ENCODE measurements around the gene DDIT3. TPM values are rescaled to one million over a fixed set of nuclear protein-coding genes. Genes with fewer than 3 reads are reported as not detected.

The DDIT3 gene
- total RNA-seq, 4 donors from 2014 or later = 5.1 to 23.3 (median 15.4) TPM

- Histone ChIP-seq H3K4me1 (peaks cover 5 to 8% (median 7%) of the 10 kb centered on the region in 3 donors), H3K4me3 (no peak overlapping the region), H3K27ac (no peak overlapping the region), H3K9me3 (no peaks in the 10 kb centered on the region), H3K36me3 (no peaks in the 10 kb centered on the region), H3K27me3 (peaks cover 0 to 86% (median 10%) of the 10 kb centered on the region in 4 donors)
- 88 to 93% methylated on average over 8 to 9 of the region's 14 CpGs for WGBS, 2 donors
- no peak for TF ChIP-seq POLR2A (IDR thresholded peaks at IDR 0.05)
- no peak for TF ChIP-seq CTCF (IDR thresholded peaks at IDR 0.05)
- intact Hi-C loops (cut with DNase I) = no loop called here
- DNase-seq = no peak
Observed at GRCh38 chr12:57470286-57470969, 49.9 kb downstream of the DDIT3 start.

- H3K27me3 ChIP-seq = peaks cover 0 to 86% (median 3%) of the 10 kb centered on the region in 4 donors
- TF ChIP-seq POLR2A (IDR thresholded peaks at IDR 0.05) (no peak), CTCF (IDR thresholded peaks at IDR 0.05) (no peak)
- no peak for DNase-seq
- 79 to 88% methylated on average over 8 to 9 of the region's 10 CpGs for WGBS, 2 donors
- no peak overlapping the region for H3K4me3 ChIP-seq
- H3K4me1 ChIP-seq = no peaks in the 10 kb centered on the region
- no peaks in the 10 kb centered on the region for H3K9me3 ChIP-seq
- intact Hi-C loops (cut with DNase I) = no loop called here
- H3K36me3 ChIP-seq = no peaks in the 10 kb centered on the region
- no peak overlapping the region for H3K27ac ChIP-seq
Observed at GRCh38 chr12:57469296-57470164, 50.8 kb downstream of the DDIT3 start.

- WGBS, 2 donors = 60 to 82% methylated on average over 3 to 5 of the region's 11 CpGs
- H3K9me3 ChIP-seq = no peaks in the 10 kb centered on the region
- H3K36me3 ChIP-seq = no peaks in the 10 kb centered on the region
- H3K27ac ChIP-seq = no peak overlapping the region
- H3K4me3 ChIP-seq = no peak overlapping the region
- DNase-seq = no peak
- H3K27me3 ChIP-seq = peaks cover 0 to 76% (median 0%) of the 10 kb centered on the region in 4 donors
- TF ChIP-seq CTCF (IDR thresholded peaks at IDR 0.05) (no peak), POLR2A (IDR thresholded peaks at IDR 0.05) (no peak)
- H3K4me1 ChIP-seq = peaks cover 0 to under 1% (median 0%) of the 10 kb centered on the region in 3 donors
- intact Hi-C loops (cut with DNase I) = no loop called here
Observed at GRCh38 chr12:57467915-57468314, 52.4 kb downstream of the DDIT3 start.

GRCh38 chr12:57467212-57467874, 53.0 kb downstream of the DDIT3 start:
- Histone ChIP-seq H3K4me1 (peaks cover 0 to 7% (median 0%) of the 10 kb centered on the region in 3 donors), H3K9me3 (no peaks in the 10 kb centered on the region), H3K27me3 (peaks cover 0 to 71% (median 0%) of the 10 kb centered on the region in 4 donors), H3K4me3 (no peak overlapping the region), H3K27ac (no peak overlapping the region), H3K36me3 (no peaks in the 10 kb centered on the region)
- TF ChIP-seq POLR2A (IDR thresholded peaks at IDR 0.05) (no peak), CTCF (IDR thresholded peaks at IDR 0.05) (no peak)
- DNase-seq = no peak
- WGBS, 2 donors = 62 to 74% methylated on average over 3 to 7 of the region's 12 CpGs
- intact Hi-C loops (cut with DNase I) = no loop called here

Small RNA genes lying within 50 kb of the gene (small RNA-seq; reads per million reads assigned to genes)
- gene MIR616 = 0 reads per million in 4 donors

Other genes with a start within 250 kb of the DDIT3 start
- 10 to 100 TPM; 21.7 to 37.6 (median 29.3) TPM for gene R3HDM2, start 89.5 kb downstream of the DDIT3 start, total RNA-seq
- gene INHBC, start 85.7 kb downstream of the DDIT3 start, total RNA-seq = not detected
- gene INHBE, start 65.2 kb downstream of the DDIT3 start, total RNA-seq = not detected
- gene GLI1, start 60.7 kb downstream of the DDIT3 start, total RNA-seq = under 1 TPM in 2 of 4 donors, not detected in 2; 0.09 to 0.48 TPM
- 10 to 100 TPM in 2 of 4 donors, 1 to 10 TPM in 2; 4.5 to 20.4 (median 11.3) TPM for gene ARHGAP9, start 40.6 kb downstream of the DDIT3 start, total RNA-seq
- 10 to 100 TPM; 54.2 to 94.6 (median 69.6) TPM for gene MARS1, start 32.4 kb downstream of the DDIT3 start, total RNA-seq
- 10 to 100 TPM; 13.8 to 33.2 (median 17.6) TPM for gene MBD6, start 2.3 kb upstream of the DDIT3 start, total RNA-seq
- gene DCTN2, start 26.7 kb upstream of the DDIT3 start, total RNA-seq = 100 to 1,000 TPM; 122 to 175 (median 159) TPM
- gene KIF5A, start 29.5 kb upstream of the DDIT3 start, total RNA-seq = under 1 TPM in 3 of 4 donors, not detected in 1; 0.15 to 0.22 (median 0.19) TPM
- 10 to 100 TPM; 25.2 to 41.7 (median 33.1) TPM for gene PIP4K2C, start 70.7 kb upstream of the DDIT3 start, total RNA-seq
- gene DTX3, start 84.3 kb upstream of the DDIT3 start, total RNA-seq = 10 to 100 TPM in 1 of 4 donors, 1 to 10 TPM in 3; 1.6 to 16.6 (median 5.6) TPM
- gene ARHGEF25, start 90.9 kb upstream of the DDIT3 start, total RNA-seq = 10 to 100 TPM in 1 of 4 donors, 1 to 10 TPM in 2, under 1 TPM in 1; 0.76 to 27.7 (median 6.2) TPM
- gene B4GALNT1, start 112.7 kb upstream of the DDIT3 start, total RNA-seq = under 1 TPM; 0.18 to 0.56 (median 0.23) TPM
- gene OS9, start 173.6 kb upstream of the DDIT3 start, total RNA-seq = 100 to 1,000 TPM; 151 to 231 (median 168) TPM
- gene AGAP2, start 218.2 kb upstream of the DDIT3 start, total RNA-seq = 1 to 10 TPM in 3 of 4 donors, under 1 TPM in 1; 0.88 to 2.3 (median 1.3) TPM
- 10 to 100 TPM; 37.2 to 62.5 (median 40.2) TPM for gene TSPAN31, start 224.5 kb upstream of the DDIT3 start, total RNA-seq
- gene CDK4, start 231.8 kb upstream of the DDIT3 start, total RNA-seq = 10 to 100 TPM; 42.8 to 96.9 (median 60.4) TPM
- 1 to 10 TPM; 3.6 to 8.4 (median 5.3) TPM for gene MARCHF9, start 234.6 kb upstream of the DDIT3 start, total RNA-seq
- 1 to 10 TPM in 2 of 4 donors, under 1 TPM in 2; 0.18 to 1.7 (median 1.1) TPM for gene CYP27B1, start 246.6 kb upstream of the DDIT3 start, total RNA-seq